HepG2 (cell line): ENCODE results near the gene TIMP3. TPM values are rescaled to one million over a fixed set of nuclear protein-coding genes. Genes with fewer than 3 reads are reported as not detected.

ENCODE experiments used
- ATAC-seq: fragments of 200-7000 bp; cut with Tn5 transposase; 3 replicates; pipeline ENCODE4 v1.9.1; 2020; ENCODE audit warnings: mild to moderate bottlenecking, moderate library complexity
- BruUV-seq: library from RNA; stranded (reverse); fragments of 400-500 nt; replicated peaks from 2 replicates; lab custom pipeline; 2021; lab: Mats Ljungman, UMichigan
- CTCF ChIA-PET: fragments of 300-600 bp; formaldehyde crosslinking; extraction: SDS; loops from one replicate; lab custom pipeline; 2021; ENCODE audit warnings: low total read pairs, inconsistent platforms, low intra/inter-chr PET ratio; lab: Yijun Ruan, JAX
- POLR2A ChIA-PET: fragments of 350-600 bp; sonication (Branson Sonifier 250); formaldehyde crosslinking; loops from one replicate; lab custom pipeline; 2020; ENCODE audit warnings: antibody characterized with exemption, inconsistent platforms; lab: Yijun Ruan, JAX
- DNase-seq: peaks from one replicate; pipeline ENCODE4 v3.0.0-alpha.2; 2015; ENCODE audit warnings: low spot score
- FAIRE-seq: peaks from 3 replicates; lab custom pipeline; 2011; peaks lifted over from hg19 to GRCh38; lab: Jason Lieb, UNC
- H2AFZ ChIP-seq: one replicate; pipeline ENCODE4 v1.6.1; 2011; ENCODE audit warnings: low read length, inconsistent platforms
- H3K27ac ChIP-seq: fragments of 300-600 bp; 3 replicates; pipeline ENCODE4 v1.8.0; 2011; ENCODE audit warnings: mixed run types, mild to moderate bottlenecking, mixed read lengths, low read length, inconsistent platforms; ENCODE audit not compliant: insufficient read depth; ENCODE audit errors: extremely low read length
- H3K27me3 ChIP-seq, 2 experiments: fragments of 200-600 bp in 1 of 2; 2 replicates in 1 of 2; 3 replicates in 1 of 2; pipeline versions ENCODE4 v1.6.0 to v1.8.0; 2011; ENCODE audit warnings: low read length in 2 of 2, mild to moderate bottlenecking in 2 of 2, moderate library complexity in 2 of 2, inconsistent platforms in 1 of 2; ENCODE audit not compliant: insufficient read depth in 2 of 2, control insufficient read depth in 1 of 2
- H3K36me3 ChIP-seq, 2 experiments: fragments of 200-600 bp in 1 of 2; replicated peaks in 1 of 2; 2 replicates in 1 of 2; 3 replicates in 1 of 2; pipeline versions ENCODE4 v1.5.1 to v1.8.0; 2011; ENCODE audit warnings: low read length in 2 of 2, inconsistent platforms in 1 of 2; ENCODE audit not compliant: insufficient read depth in 2 of 2, control insufficient read depth in 1 of 2
- H3K4me1 ChIP-seq: 2 replicates; pipeline ENCODE4 v1.5.1; 2012; ENCODE audit warnings: low read length, inconsistent platforms; ENCODE audit not compliant: insufficient read depth
- H3K4me2 ChIP-seq: 2 replicates; pipeline ENCODE4 v1.6.0; 2011; ENCODE audit warnings: low read depth, low read length, inconsistent platforms
- H3K4me3 ChIP-seq, 3 experiments: fragments of 200-600 bp in 1 of 3; sonication (generic), shearing (Covaris generic) in 1 of 3; replicated peaks in 1 of 3; 2 replicates each; pipeline ENCODE4 v1.5.1; 2011 to 2016; ENCODE audit warnings: low read length in 3 of 3, inconsistent platforms in 2 of 3, low read depth in 2 of 3, mild to moderate bottlenecking in 2 of 3, control low read depth in 1 of 3, mixed read lengths in 1 of 3; ENCODE audit not compliant: insufficient read depth in 1 of 3
- H3K79me2 ChIP-seq: one replicate; pipeline ENCODE4 v1.6.1; 2011; ENCODE audit warnings: low read length, inconsistent platforms; ENCODE audit not compliant: insufficient read depth
- H3K9ac ChIP-seq: 2 replicates; pipeline ENCODE4 v1.6.0; 2011; ENCODE audit warnings: mild to moderate bottlenecking, low read depth, low read length, inconsistent platforms; ENCODE audit not compliant: insufficient read depth
- H3K9me3 ChIP-seq: 2 replicates; pipeline ENCODE4 v1.5.1; 2012; ENCODE audit warnings: mild to moderate bottlenecking, low read length
- H4K20me1 ChIP-seq: 2 replicates; pipeline ENCODE4 v1.6.0; 2011; ENCODE audit warnings: inconsistent platforms, mild to moderate bottlenecking, low read length, moderate library complexity; ENCODE audit not compliant: insufficient read depth
- AKAP8 ChIP-seq: sonication (generic); formaldehyde crosslinking; IDR thresholded peaks from 2 replicates; pipeline ENCODE4 v1.5.1; 2020; ENCODE audit warnings: mild to moderate bottlenecking, missing genetic modification reagents
- HNRNPL ChIP-seq: fragments of 200-400 bp; formaldehyde crosslinking; IDR thresholded peaks from 2 replicates; pipeline ENCODE4 v1.6.1; 2017; ENCODE audit warnings: mild to moderate bottlenecking, low read depth, low read length
- NCOA5 ChIP-seq: sonication (generic); formaldehyde crosslinking; IDR thresholded peaks from 2 replicates; pipeline ENCODE4 v1.4.0; 2020; ENCODE audit warnings: missing genetic modification reagents
- ZC3H4 ChIP-seq: sonication (generic); formaldehyde crosslinking; IDR thresholded peaks from 2 replicates; pipeline ENCODE4 v1.4.0; 2020; ENCODE audit warnings: missing genetic modification reagents, borderline replicate concordance
- WGBS: methylation state at CpG from one replicate; pipeline ENCODE4 v1.1.6; 2017; ENCODE audit warnings: low lambda C conversion rate; 5-methylcytosine and 5-hydroxymethylcytosine counted together
- in situ Hi-C: cut with HindIII; loops from 2 replicates; pipeline ENCODE4 v1.10.0; 2017; ENCODE audit warnings: low pct_unique_long_range_greater_than_20kb; ENCODE audit not compliant: extremely low pct_ligation_motif_present
- intact Hi-C: fragments of 100-400 bp; cut with micrococcal nuclease; formaldehyde crosslinking; loops from one replicate; pipeline ENCODE4 v1.10.0; 2022; ENCODE audit not compliant: unreplicated experiment
- polyA plus RNA-seq, 8 experiments: library from polyadenylated mRNA; depleted of rRNA in 3 of 8; stranded (reverse) in 7 of 8; unstranded in 1 of 8; fragments of >200 nt; fragmentation: Illumina TruSeq in 4 of 8; extraction: Trizol in 4 of 8; gene quantifications; 2 replicates each; pipeline versions ENCODE4 v1.2.1 to v1.2.3, GENCODE V29; 2011 to 2016; ENCODE audit warnings: low read depth in 4 of 8, missing spikeins in 1 of 8, mixed read lengths in 1 of 8; ENCODE audit not compliant: insufficient read depth in 1 of 8
- total RNA-seq, 5 experiments: library from RNA; depleted of rRNA; stranded (reverse); fragments of >200 nt; fragmentation: Illumina TruSeq; extraction: Trizol; gene quantifications; 2 replicates each; pipeline ENCODE4 v1.2.3, GENCODE V29; 2016; ENCODE audit warnings: low read depth in 1 of 5
- TF ChIP-seq, protein P1 (sequence below): IDR thresholded peaks from 2 replicates; pipeline ENCODE4 v1.4.0; 2020; ENCODE audit warnings: mild to moderate bottlenecking, missing genetic modification reagents
- TF ChIP-seq, protein P2 (sequence below): IDR thresholded peaks from 2 replicates; pipeline ENCODE4 v1.6.1; 2012; ENCODE audit warnings: low read depth, low read length, improper control_type of control experiment
- TF ChIP-seq, protein P3 (sequence below): sonication (generic); formaldehyde crosslinking; IDR thresholded peaks from 2 replicates; pipeline ENCODE4 v1.8.1; 2023; ENCODE audit warnings: missing genetic modification reagents, inconsistent platforms, borderline replicate concordance
- TF ChIP-seq, protein P4 (sequence below): sonication (generic); formaldehyde crosslinking; IDR thresholded peaks from 2 replicates; pipeline ENCODE4 v1.8.0; 2022; ENCODE audit warnings: missing genetic modification reagents, mild to moderate bottlenecking, moderate library complexity, borderline replicate concordance

TIMP3 gene
- total and polyA plus RNA-seq, 2 of the 13 experiments (the other 11 are each of a cell fraction or from before 2014, with no cell fraction given) = 57.3 to 86.6 TPM

DNA sequence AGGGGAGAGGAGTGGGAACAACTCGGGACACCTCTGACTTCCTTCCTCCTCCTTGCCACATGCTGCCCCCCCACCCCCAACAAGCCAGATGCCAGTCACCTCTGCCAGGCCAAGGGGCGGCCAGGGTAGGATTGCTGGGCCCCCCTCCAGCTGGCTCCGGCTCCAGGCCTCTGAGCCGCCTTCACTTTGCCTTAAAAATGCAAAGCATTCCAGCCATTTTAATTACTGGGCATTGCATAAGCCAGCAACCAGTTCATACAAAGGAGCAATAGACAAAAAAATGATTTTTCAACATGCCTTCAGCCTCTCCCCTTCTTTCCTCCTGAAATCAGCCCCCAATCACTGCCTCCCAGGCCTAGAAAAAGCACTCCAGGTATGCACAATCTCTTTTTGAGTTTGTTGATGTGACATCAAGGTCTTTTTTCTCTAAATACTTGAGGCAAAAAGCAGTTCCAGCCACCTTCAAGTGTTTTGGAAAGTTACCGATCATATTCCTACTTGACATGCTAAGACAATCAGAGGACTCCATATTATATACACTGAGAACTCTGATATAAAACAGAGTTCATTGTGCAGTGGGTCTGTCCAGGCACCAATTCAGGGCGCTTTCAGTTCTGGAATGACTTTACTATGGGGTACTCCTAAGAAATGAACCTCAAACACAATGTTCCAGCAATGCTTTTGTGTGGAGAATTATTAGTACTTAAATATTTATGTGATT lies 12.4 kb upstream of the TIMP3 start (continued):
- peak; percentile 64; the same call in 1 of the 2 replicates for TF ChIP-seq HNRNPL
- TF ChIP-seq ZC3H4 (CRISPR knock-in tag) = no peak
- TF ChIP-seq, protein P1, sequence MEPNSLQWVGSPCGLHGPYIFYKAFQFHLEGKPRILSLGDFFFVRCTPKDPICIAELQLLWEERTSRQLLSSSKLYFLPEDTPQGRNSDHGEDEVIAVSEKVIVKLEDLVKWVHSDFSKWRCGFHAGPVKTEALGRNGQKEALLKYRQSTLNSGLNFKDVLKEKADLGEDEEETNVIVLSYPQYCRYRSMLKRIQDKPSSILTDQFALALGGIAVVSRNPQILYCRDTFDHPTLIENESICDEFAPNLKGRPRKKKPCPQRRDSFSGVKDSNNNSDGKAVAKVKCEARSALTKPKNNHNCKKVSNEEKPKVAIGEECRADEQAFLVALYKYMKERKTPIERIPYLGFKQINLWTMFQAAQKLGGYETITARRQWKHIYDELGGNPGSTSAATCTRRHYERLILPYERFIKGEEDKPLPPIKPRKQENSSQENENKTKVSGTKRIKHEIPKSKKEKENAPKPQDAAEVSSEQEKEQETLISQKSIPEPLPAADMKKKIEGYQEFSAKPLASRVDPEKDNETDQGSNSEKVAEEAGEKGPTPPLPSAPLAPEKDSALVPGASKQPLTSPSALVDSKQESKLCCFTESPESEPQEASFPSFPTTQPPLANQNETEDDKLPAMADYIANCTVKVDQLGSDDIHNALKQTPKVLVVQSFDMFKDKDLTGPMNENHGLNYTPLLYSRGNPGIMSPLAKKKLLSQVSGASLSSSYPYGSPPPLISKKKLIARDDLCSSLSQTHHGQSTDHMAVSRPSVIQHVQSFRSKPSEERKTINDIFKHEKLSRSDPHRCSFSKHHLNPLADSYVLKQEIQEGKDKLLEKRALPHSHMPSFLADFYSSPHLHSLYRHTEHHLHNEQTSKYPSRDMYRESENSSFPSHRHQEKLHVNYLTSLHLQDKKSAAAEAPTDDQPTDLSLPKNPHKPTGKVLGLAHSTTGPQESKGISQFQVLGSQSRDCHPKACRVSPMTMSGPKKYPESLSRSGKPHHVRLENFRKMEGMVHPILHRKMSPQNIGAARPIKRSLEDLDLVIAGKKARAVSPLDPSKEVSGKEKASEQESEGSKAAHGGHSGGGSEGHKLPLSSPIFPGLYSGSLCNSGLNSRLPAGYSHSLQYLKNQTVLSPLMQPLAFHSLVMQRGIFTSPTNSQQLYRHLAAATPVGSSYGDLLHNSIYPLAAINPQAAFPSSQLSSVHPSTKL (CRISPR knock-in tag) = 0 out of 2 replicates have a peak, but pooled peaks have one; percentile 18

DNA sequence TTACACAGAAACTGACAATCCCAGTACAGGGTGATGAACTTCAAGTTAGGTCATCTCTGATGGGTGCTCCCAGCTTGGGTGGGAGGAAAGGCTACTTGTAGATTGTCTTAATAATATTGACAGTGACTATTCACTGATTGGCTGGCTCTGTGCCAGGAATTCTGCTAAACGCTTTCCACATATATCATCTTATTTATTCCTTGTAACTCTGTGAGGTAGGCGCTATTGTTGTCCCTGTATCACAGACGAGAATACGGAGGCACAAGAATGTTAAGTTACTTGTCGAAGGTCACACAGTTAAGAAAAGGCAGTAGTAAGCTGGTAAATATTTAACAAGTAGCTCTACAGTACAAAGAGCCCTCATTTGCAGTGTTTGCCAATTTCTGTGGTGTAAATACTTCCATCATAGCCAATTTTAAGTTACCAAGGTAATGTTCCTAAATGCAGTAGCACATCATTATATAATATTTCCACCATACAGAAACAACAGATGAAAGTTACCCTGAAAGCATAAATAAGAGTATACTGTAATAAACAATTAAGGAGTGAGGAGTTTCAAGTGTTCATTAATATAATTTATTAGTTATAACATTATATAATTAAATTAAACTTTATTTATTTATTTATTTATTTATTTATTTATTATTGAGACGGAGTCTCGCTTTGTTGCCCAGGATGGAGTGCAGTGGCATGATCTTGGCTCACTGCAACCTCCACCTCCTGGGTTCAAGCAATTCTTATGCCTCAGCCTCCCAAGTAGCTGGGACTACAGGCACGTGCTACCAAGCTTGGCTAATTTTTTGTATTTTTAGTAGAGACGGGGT lies 11.5 kb upstream of the TIMP3 start:
- no peaks in the 10 kb centered on the region for H3K9me3 ChIP-seq
- DNase-seq (peak; percentile 85), ATAC-seq (peak; percentile 73), FAIRE-seq (peak; percentile 94)
- H3K27me3 ChIP-seq = no peaks in the 10 kb centered on the region
- H3K4me2 ChIP-seq = peak overlapping the region; percentile 34
- no peak overlapping the region for H2AFZ ChIP-seq
- no peak overlapping the region for H3K4me3 ChIP-seq
- peak overlapping the region; percentile 31; the same call in 1 of the 2 replicates for H3K9ac ChIP-seq
- peak overlapping the region; percentile 70 for H3K27ac ChIP-seq
- H3K4me1 ChIP-seq = peaks cover 97% of the 10 kb centered on the region
- ChIA-PET POLR2A (interaction anchor here (0.9 to 3.1 kb wide), 7 partner anchors 10 to 257 kb away, joined by 3 to 43 read pairs (median 3); no protein-coding TSS in a partner anchor), CTCF (no interaction called here)
- 51% methylated on average over 9 of the region's 9 CpGs for WGBS
- no peaks in the 10 kb centered on the region for H3K36me3 ChIP-seq
- in situ Hi-C loops = no loop called here
- no peaks in the 10 kb centered on the region for H3K79me2 ChIP-seq
- BruUV-seq = no TSS peak
- no peaks in the 10 kb centered on the region for H4K20me1 ChIP-seq
- intact Hi-C loops = loop anchor here (5.0 kb wide), 1 partner anchor 38 kb away; no protein-coding TSS in a partner anchor
- TF ChIP-seq AKAP8 (CRISPR knock-in tag) = no peak
- TF ChIP-seq, protein P2, sequence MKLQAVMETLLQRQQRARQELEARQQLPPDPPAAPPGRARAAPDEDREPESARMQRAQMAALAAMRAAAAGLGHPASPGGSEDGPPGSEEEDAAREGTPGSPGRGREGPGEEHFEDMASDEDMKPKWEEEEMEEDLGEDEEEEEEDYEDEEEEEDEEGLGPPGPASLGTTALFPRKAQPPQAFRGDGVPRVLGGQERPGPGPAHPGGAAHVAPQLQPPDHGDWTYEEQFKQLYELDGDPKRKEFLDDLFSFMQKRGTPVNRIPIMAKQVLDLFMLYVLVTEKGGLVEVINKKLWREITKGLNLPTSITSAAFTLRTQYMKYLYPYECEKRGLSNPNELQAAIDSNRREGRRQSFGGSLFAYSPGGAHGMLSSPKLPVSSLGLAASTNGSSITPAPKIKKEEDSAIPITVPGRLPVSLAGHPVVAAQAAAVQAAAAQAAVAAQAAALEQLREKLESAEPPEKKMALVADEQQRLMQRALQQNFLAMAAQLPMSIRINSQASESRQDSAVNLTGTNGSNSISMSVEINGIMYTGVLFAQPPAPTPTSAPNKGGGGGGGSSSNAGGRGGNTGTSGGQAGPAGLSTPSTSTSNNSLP = no peak
- TF ChIP-seq, protein P3, sequence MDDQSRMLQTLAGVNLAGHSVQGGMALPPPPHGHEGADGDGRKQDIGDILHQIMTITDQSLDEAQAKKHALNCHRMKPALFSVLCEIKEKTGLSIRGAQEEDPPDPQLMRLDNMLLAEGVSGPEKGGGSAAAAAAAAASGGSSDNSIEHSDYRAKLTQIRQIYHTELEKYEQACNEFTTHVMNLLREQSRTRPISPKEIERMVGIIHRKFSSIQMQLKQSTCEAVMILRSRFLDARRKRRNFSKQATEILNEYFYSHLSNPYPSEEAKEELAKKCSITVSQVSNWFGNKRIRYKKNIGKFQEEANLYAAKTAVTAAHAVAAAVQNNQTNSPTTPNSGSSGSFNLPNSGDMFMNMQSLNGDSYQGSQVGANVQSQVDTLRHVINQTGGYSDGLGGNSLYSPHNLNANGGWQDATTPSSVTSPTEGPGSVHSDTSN (CRISPR knock-in tag) = no peak
- TF ChIP-seq, protein P4, sequence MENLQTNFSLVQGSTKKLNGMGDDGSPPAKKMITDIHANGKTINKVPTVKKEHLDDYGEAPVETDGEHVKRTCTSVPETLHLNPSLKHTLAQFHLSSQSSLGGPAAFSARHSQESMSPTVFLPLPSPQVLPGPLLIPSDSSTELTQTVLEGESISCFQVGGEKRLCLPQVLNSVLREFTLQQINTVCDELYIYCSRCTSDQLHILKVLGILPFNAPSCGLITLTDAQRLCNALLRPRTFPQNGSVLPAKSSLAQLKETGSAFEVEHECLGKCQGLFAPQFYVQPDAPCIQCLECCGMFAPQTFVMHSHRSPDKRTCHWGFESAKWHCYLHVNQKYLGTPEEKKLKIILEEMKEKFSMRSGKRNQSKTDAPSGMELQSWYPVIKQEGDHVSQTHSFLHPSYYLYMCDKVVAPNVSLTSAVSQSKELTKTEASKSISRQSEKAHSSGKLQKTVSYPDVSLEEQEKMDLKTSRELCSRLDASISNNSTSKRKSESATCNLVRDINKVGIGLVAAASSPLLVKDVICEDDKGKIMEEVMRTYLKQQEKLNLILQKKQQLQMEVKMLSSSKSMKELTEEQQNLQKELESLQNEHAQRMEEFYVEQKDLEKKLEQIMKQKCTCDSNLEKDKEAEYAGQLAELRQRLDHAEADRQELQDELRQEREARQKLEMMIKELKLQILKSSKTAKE (CRISPR knock-in tag) = no peak
- no peak for TF ChIP-seq NCOA5 (CRISPR knock-in tag)
